Fibroblast of pulmonary artery (primary cell): Measurements from ENCODE around the gene PTPRN2.
"Not testable (repeated sequence)": the region's sequence is repeated elsewhere in the genome, so short reads cannot be mapped to it uniquely, and the experiment has no call there.

Experiments
- DNase-seq: peaks from one replicate; pipeline ENCODE4 v3.0.0-alpha.2; 2010; ENCODE audit warnings: low read depth
- H3K4me3 ChIP-seq: replicated peaks from 2 replicates; pipeline ENCODE4 v1.5.1; 2011; ENCODE audit warnings: low read depth, mild to moderate bottlenecking, control low read depth, low read length, moderate library complexity
- CTCF ChIP-seq: IDR thresholded peaks from 2 replicates; pipeline ENCODE4 v1.5.1; 2011; ENCODE audit warnings: mild to moderate bottlenecking, control low read depth, low read length, inconsistent platforms; ENCODE audit errors: missing control alignments

PTPRN2 gene

DNA sequence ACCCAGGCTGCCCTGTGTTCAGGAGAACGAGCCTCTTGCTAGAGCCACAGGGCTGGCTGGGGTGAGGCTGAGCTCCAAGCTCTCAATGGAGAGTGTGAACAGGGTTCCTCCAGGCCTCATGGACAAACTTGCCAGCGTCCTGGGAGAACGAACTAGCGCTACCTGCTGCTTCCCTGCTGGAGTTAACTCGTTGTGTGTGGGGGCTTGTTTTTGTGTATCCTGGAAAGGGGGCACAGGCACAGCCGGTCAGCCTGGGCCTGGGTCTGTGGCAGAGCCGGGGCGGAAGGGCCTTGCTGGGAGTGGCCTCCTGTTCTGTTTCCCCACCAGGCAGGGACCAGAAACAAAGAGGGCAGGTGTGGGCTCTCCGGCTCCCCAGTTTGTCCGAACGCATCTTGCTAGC lies 991.6 kb downstream of the PTPRN2 start:
- no peak for DNase-seq
- TF ChIP-seq CTCF, result no peak
- no peak overlapping the region for H3K4me3 ChIP-seq

DNA sequence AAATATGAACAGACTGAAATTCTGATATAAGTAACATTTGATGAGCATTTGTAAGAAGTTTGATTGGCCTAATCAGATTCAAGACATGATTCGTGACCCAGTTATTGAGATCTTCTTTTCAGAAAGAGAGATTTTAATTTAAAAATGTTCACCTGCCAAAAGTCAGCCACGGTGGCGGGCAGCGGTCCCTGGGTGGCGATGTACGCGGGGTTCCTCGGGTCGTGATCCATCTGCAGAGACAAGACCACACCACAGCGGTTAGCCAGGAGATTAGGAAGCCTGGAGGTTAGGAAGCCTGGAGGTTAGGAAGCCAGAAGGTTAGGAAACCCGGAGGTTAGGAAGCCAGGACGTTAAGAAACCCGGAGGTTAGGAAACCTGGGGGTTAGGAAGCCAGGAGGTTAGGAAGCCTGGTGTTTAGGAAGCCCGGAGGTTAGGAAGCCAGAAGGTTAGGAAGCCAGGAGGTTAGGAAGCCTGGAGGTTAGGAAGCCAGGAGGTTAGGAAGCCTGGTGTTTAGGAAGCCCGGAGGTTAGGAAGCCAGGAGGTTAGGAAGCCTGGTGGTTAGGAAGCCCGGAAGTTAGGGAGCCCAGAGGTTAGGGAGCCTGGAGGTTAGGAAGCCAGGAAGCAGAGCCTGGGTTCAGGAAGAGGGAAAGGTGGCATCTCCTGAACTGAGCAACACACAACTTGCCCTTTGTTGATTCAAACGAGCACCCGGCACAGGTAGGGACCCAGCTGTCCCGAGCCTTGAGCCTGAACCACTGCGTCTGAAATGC lies 992.4 kb downstream of the PTPRN2 start:
- H3K4me3 ChIP-seq, result no peak overlapping the region
- TF ChIP-seq CTCF, result no peak
- no peak for DNase-seq

DNA sequence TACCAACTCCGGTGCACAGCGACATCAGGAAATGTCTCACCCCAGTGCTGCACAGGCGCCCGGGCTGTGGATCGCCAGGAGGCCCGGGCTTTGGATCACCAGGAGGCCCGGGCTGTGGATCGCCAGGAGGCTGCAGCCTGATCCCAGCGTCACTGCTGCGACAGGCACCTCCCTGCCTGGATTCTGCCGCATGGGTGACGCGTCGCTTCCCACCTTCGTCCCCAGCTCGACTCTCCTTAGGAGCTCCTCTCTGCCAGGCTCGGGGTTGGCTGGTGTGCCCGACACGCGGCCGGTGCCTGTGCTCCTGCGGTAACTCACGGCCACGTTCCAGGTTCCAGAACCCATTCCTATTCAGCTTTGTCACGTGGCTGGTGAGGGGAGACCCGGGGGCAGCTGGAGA lies 993.3 kb downstream of the PTPRN2 start:
- no peak for TF ChIP-seq CTCF
- no peak overlapping the region for H3K4me3 ChIP-seq
- no peak for DNase-seq

- DNase-seq, result no peak
- no peak for TF ChIP-seq CTCF
- H3K4me3 ChIP-seq, result no peak overlapping the region
These were observed 994.1 kb downstream of the PTPRN2 start for GRCh38 chr7:157593541-157593940.

DNA sequence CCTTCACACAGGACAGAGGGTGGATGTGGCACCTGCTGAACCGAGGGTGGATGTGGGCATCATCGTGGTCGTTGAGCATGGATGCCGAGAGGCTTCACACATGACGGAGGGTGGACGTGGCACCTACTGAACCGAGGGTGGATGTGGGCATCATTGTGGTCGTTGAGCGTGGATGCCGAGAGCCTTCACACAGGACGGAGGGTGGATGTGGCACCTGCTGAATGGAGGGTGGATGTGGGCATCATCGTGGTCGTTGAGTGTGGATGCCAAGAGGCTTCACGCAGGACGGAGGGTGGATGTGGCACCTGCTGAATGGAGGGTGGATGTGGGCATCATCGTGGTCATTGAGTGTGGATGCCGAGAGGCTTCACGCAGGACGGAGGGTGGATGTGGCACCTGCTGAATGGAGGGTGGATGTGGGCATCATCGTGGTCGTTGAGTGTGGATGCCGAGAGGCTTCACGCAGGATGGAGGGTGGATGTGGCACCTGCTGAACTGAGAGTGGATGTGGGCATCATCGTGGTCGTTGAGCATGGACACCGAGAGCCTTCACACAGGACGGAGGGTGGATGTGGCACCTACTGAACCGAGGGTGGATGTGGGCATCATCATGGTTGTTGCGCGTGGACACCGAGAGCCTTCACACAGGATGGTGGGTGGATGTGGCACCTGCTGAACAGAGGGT lies 994.8 kb downstream of the PTPRN2 start:
- H3K4me3 ChIP-seq, DNase-seq: not testable (repeated sequence)

GRCh38 chr7:157590526-157590925 lies 997.1 kb downstream of the PTPRN2 start:
- no peak overlapping the region for H3K4me3 ChIP-seq
- no peak for TF ChIP-seq CTCF
- no peak for DNase-seq

DNA sequence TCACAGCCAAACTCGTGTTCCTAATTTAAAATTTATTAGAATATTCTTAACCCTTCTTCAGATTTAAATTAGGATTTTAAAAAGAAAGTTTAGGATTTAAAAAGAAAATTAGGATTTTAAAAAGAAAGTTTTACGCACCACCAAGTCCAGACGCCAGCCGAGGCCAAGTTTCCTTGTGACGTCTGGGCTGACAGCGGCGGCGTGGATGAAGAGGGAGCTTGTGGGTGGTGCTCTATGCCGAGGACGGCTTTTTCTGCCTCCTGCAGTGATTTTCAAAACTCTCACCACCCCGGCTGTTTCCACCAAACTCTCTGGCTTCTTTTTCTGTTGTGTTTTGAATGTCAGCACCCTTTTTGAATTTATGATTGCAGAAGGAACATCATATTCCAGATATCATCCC lies 997.9 kb downstream of the PTPRN2 start:
- no peak for DNase-seq
- H3K4me3 ChIP-seq, result no peak overlapping the region
- no peak for TF ChIP-seq CTCF
